Fibroblast of mammary gland (primary cell): ENCODE data around the gene TFR2.

ENCODE experiments used
- DNase-seq: peaks from one replicate; pipeline ENCODE4 v3.0.0-alpha.2; 2010; ENCODE audit warnings: low read depth
- H3K4me3 ChIP-seq: 2 replicates; pipeline ENCODE4 v1.5.1; 2011; ENCODE audit warnings: low read depth, mild to moderate bottlenecking, low read length, moderate library complexity; ENCODE audit not compliant: control insufficient read depth
- CTCF ChIP-seq: conservative IDR thresholded peaks from 2 replicates; pipeline ENCODE4 v1.5.1; 2011; ENCODE audit warnings: low read depth, low read length, inconsistent platforms; ENCODE audit not compliant: control insufficient read depth, insufficient read depth

Gene TFR2

GRCh38 chr7:100573691-100574361 is 67.5 kb downstream of the TFR2 start, which contains the start of gene SAP25:
Gene SAP25, minus strand, starts transcription at chr7:100573900. Its CDS starts 158 bp downstream, at chr7:100573742.
- DNase-seq: no peak
- no peak within 1 kb of the TSS for H3K4me3 ChIP-seq
- TF ChIP-seq CTCF: no peak

GRCh38 chr7:100572949-100573675 is 68.2 kb downstream of the TFR2 start:
- no peak overlapping the region for H3K4me3 ChIP-seq
- no peak for DNase-seq
- no peak for TF ChIP-seq CTCF

- H3K4me3 ChIP-seq: no peak overlapping the region
- no peak for DNase-seq
- TF ChIP-seq CTCF: no peak
Observed at GRCh38 chr7:100572281-100572948, 68.9 kb downstream of the TFR2 start.

- DNase-seq: no peak
- TF ChIP-seq CTCF: no peak
- no peak overlapping the region for H3K4me3 ChIP-seq
Observed at GRCh38 chr7:100571829-100572116, 69.6 kb downstream of the TFR2 start.

- TF ChIP-seq CTCF: no peak
- no peak for DNase-seq
- no peak overlapping the region for H3K4me3 ChIP-seq
Observed at GRCh38 chr7:100570954-100571828, 70.2 kb downstream of the TFR2 start.
